Frontal cortex (tissue), 4 donors: Measurements from ENCODE around the gene FN1. TPM values are rescaled to one million over a fixed set of nuclear protein-coding genes. Genes with fewer than 3 reads are reported as not detected.
"Not testable (repeated sequence)": the region's sequence is repeated elsewhere in the genome, so short reads cannot be mapped to it uniquely, and the experiment has no call there.

Experiments
- DNase-seq, 2 donors: peaks; one replicate each; pipeline ENCODE4 v3.0.0; 2012; ENCODE audit warnings: low spot score in 2 of 2
- FAIRE-seq: peaks from 2 replicates; lab custom pipeline; 2012; peaks lifted over from hg19 to GRCh38; lab: Jason Lieb, UNC
- total RNA-seq: library from RNA; depleted of rRNA; stranded (reverse); fragments of >200 nt; gene quantifications from one replicate; pipeline ENCODE4 v1.2.3, GENCODE V29; 2014
- donor health status: control.
- donor health status: control.
- donor health status: control.

Gene FN1
- total RNA-seq, 1 donor from 2014 or later, result 99.9 TPM

DNA sequence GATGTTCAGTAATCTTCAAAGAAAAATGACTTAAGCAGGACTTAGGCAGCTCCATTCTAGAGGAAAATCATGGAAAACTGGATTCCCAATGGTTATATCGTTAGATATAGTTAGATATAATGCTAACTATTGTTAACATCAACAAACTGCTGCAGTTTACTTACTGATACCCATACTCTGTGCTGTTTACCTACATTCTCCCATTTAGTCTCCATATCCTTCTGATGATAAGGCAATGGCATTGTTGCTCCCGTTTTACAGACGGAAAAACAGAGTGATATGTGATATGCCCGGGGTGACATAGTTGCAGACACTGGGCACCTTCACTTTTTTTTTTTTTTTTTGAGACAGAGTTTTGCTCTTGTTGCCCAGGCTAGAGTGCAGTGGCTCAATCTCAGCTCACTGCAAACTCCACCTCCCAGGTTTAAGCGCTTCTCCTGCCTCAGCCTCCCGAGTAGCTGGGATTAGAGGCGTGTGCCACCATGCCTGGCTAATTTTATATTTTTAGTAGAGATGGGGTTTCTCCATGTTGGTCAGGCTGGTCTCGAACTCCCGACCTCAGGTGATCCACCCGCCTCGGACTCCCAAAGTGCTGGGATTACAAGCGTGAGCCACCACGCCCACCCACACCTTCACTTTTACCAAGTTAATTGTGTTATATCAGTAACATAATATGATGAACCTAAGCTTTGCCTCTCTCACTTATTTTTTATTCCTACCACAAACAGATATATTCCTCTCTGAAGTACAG, 25.5 kb downstream of the FN1 start:
- FAIRE-seq, DNase-seq: not testable (repeated sequence)

- FAIRE-seq, result no peak
Measured at GRCh38 chr2:215409331-215410127, 26.3 kb downstream of the FN1 start.

DNA sequence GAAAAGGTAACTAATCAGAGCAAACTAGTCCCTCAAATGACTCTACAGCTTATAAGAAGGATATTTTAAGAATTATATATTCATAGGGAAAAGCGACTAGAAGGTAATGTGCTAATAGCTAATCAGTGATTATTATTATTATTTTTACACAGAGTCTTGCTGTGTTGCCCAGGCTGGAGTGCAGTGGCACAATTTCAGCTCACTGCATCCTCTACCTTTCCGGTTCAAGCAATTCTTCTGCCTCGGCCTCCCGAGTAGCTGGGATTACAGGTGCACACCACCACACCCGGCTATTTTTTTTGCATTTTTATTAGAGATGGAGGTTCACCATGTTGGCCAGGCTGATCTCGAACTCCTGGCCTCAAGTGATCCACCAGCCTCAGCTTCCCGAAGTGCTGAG, 27.4 kb downstream of the FN1 start:
- FAIRE-seq, result not testable (repeated sequence)

More at GRCh38 chr2:215409331-215410127, 26.3 kb downstream of the FN1 start:
- no peak for DNase-seq

DNA sequence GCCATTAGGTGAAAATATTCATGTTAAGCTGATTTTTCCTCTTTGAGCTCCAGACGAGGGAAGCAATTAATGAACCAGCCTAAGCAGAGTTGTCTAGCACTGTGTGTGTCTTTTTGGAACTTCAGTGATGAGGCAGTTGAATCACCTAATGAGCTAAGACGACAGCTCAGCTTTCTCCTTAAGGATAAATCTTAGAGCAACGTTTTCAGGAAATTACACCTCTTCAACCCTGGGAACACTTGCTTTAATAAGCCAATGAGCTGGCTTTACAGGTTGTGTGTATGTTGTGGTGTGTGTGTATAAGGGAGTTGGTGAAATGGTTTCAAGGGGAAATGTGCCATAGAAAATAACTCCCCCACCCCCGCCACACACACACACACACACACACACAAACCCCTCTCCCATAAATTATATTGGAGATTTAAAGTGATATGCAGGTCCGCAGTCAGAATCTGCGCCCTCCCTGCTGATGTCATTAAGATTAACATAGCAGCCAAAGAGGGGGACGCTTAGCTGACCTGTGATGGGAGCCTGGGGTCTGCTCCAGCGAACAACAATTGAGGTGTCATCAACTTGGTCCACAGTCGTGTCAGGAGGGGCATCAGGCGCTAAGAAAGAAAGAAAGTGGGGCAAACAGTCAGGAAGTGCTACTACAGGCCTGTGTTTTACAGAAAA, 28.1 kb downstream of the FN1 start:
- FAIRE-seq, result no peak
- DNase-seq, result no peak

More for the DNA sequence above, 27.4 kb downstream of the FN1 start:
- not testable (repeated sequence) for DNase-seq

DNA sequence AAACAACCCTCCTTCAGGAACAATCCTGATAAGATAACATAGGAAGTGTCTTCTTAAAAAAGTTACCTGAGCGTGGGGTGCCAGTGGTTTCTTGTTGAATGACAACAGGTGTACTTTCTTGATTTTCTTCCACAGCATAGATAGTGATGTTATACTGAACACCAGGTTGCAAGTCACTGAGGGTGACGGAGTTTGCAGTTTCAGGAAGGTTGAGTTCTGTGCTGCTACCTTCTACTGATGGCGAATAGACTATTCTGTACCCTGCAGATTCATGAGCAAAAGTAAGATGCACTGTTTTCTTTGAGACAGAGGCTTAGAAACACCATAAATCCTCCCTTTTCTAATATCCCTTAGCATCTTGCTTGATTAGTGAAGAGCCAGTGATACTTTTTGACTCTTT, 28.8 kb downstream of the FN1 start:
- FAIRE-seq (no peak), DNase-seq (no peak)

GRCh38 chr2:215405722-215406581, 29.9 kb downstream of the FN1 start:
- FAIRE-seq, result no peak
- DNase-seq, result no peak

- FAIRE-seq, result no peak
- DNase-seq, result no peak
Measured at GRCh38 chr2:215404348-215405012, 31.4 kb downstream of the FN1 start.

- FAIRE-seq (no peak), DNase-seq (no peak)
Measured at GRCh38 chr2:215403441-215404347, 32.2 kb downstream of the FN1 start.

DNA sequence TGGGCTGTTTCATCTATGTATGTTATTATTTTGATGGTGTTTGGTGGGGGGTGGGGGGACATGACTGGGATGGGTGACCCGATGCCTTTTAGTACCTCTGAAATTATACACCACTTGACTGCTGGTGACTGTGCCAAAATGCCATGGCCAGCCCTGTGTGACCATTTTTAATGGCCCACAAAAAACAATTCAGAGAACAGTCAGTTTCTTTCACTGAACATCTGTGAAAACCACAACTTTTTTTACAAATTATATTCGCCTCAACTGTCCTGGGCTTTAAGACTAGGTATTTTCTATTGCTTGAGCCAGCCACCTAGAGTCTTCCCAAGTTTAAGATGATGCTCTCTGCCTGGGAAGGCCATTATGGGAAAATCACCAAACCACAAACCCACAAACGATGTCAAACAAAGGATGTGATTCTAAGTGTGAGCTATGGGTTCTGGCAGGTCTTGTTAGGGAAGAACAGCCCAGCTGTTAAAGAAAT, 33.9 kb downstream of the FN1 start:
- no peak for FAIRE-seq
- DNase-seq, result no peak

- FAIRE-seq (no peak), DNase-seq (no peak)
Measured at GRCh38 chr2:215399067-215399716, 36.7 kb downstream of the FN1 start.

DNA sequence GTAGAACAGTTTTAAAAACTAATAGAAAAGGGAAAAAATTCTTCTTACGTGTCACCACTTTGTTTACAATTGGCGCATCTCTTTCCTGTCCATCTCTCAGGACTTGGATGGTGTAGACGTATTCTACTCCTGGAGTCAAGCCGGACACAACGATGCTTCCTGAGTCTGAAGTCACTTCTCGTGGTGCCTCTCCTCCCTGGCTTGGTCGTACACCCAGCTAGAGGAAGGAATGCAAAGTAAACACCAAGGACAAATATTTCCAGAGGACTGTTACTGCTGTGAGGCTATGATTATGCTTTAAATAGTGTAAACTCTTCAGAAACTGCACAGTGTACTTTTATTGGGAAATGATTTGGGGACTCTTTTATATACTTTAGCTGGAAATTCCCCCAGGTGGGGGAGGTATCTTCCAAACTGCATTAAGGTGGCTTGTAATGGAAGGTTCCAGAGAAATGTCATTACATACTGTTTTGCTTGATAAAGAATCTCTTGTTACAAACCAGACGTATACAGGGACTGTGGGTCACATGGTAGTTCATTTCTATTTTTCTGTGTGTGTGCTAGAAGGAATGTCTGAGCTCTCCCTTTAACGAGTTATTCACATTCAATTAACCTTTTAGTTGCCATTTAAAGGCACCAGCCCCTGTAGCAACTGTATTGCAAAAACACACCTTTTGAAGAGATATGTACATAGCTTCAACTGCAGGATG, 38.1 kb downstream of the FN1 start:
- no peak for DNase-seq
- FAIRE-seq, result no peak

DNA sequence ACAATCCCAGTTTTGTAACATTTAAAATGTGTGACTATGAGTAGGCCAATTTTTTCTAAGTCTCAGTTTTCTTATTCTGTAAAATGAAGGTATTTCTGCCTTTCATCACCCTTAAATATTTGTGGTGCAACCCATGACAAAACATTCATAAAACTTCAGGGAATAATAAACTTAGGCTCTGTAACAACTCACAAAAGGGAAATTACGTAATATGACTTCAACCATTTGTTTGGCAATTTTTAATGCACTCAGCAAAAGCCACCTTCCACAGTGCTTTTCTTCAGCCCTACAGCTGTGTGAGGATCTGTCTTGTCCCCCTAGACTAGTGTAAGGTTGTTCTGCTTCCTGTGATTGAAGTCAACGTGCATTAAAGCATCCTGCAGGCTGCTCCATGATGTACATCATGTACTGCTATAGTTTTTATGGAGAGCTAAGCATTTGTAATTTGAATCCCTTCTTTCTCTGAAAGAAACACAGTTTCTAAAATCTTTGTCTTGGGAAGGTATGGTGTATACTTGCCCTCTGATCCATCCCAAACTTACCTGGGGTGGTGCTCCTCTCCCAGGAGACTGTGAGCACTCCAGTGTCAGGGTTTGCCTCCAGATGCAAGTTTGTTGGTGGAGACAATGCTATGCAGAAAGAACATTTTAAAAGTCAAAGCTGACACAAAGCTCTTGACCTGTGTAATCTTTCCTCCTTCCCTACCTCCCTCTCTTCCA, 39.1 kb downstream of the FN1 start:
- DNase-seq (no peak), FAIRE-seq (no peak)

GRCh38 chr2:215395687-215396460, 40.0 kb downstream of the FN1 start:
- FAIRE-seq (no peak), DNase-seq (no peak)

- FAIRE-seq, result no peak
- no peak for DNase-seq
Measured at GRCh38 chr2:215394102-215394805, 41.6 kb downstream of the FN1 start.

DNA sequence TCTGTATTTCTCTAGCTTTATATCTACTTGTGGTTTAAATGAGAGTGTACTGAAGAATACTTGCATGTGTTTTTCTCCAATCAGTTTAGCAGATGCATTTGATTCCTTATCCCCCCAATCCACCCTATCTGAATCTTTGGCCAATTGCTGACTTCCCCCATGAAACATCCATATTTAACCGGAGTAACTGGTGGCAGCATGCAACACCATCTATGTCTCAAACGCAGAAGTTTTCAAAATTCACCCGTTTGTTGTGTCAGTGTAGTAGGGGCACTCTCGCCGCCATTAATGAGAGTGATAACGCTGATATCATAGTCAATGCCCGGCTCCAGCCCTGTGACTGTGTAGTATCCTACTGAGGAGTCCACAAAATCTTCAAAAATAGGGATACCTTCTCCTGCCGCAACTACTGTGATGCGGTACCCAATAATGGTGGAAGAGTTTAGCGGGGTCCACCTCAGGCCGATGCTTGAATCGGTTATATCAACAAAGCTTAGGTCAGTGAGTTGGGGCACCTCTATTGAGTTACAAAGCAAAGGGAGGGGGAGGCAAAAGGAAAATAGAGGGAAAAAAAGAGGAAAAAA, 43.1 kb downstream of the FN1 start:
- FAIRE-seq, result no peak
- DNase-seq, result no peak
